ENCODE results near the gene ZNF285. TPM values are rescaled to one million over a fixed set of nuclear protein-coding genes. Genes with fewer than 3 reads are reported as not detected.
A peak's percentile ranks its signal among the peaks of the same experiment; 100 is the strongest.
"Not testable (repeated sequence)": the region's sequence is repeated elsewhere in the genome, so short reads cannot be mapped to it uniquely, and the experiment has no call there.

Gene ZNF285
- 1 to 10 TPM; 1.2 to 1.7 TPM for total RNA-seq

GRCh38 chr19:44401139-44402115 is at the start of gene ZNF285:
Gene ZNF285 (minus strand): TSS chr19:44401608. CDS start chr19:44397213, 4,395 bp downstream.
- ChIA-PET POLR2A (no interaction called here), CTCF (no interaction called here)
- peaks cover 22% of the 10 kb centered on the region for H3K36me3 Mint-ChIP-seq (ENCODE audit: low read depth)
- ATAC-seq (peak; percentile 99), DNase-seq (peak; percentile 91)
- peaks cover 12% of the 10 kb centered on the region for H3K4me1 Mint-ChIP-seq (ENCODE audit: low read depth)
- H3K9me3 Mint-ChIP-seq (ENCODE audit: insufficient read depth): peaks cover 31% of the 10 kb centered on the region
- H3K27ac Mint-ChIP-seq: peak within 1 kb of the TSS; percentile 58
- H3K4me3 Mint-ChIP-seq: peak within 1 kb of the TSS; percentile 81
- H3K27me3 Mint-ChIP-seq (ENCODE audit: low read depth): no peaks in the 10 kb centered on the region

- peaks cover 27% of the 10 kb centered on the region for H3K36me3 Mint-ChIP-seq (ENCODE audit: low read depth)
- H3K9me3 Mint-ChIP-seq (ENCODE audit: insufficient read depth): peaks cover 51% of the 10 kb centered on the region
- peak within 1 kb of the TSS; percentile 90 for H3K27ac Mint-ChIP-seq
- ATAC-seq: peak; percentile 99
- H3K27me3 Mint-ChIP-seq (ENCODE audit: low read depth): no peaks in the 10 kb centered on the region
- peak within 1 kb of the TSS; percentile 85 for H3K4me3 Mint-ChIP-seq
- POLR2A ChIA-PET: no interaction called here
- CTCF ChIA-PET: no interaction called here
- H3K4me1 Mint-ChIP-seq (ENCODE audit: low read depth): peaks cover 10% of the 10 kb centered on the region
- DNase-seq: peak; percentile 92
Observed at GRCh38 chr19:44447916-44448674, 46.7 kb upstream of the ZNF285 start, which contains the start of gene ZNF229. Gene ZNF229 (minus strand): TSS chr19:44448472. CDS start chr19:44442847, 5,625 bp downstream.

DNA sequence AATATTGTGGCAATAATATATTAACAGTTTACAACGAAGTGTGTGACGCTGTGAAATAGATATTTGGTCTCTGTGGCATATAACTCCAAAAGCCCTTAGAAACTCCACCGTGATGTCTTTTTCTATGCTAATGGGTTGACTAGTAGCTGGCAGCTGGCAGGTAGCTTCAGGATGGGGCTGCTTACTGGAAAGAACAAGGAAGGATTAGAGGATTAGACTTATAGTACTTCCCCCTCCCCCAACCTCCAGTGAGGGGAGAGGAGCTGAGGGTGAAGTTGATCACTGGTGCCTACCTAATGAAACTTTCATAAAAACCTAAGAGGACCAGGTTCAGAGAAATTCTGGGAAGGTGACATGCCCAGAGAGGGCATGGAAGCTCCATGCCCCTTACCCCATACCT is 37.0 kb upstream of the ZNF285 start:
- Mint-ChIP-seq H3K4me1 (ENCODE audit: low read depth) (no peaks in the 10 kb centered on the region), H3K27ac (no peak overlapping the region), H3K4me3 (no peak overlapping the region), H3K9me3 (ENCODE audit: insufficient read depth) (peaks cover 37% of the 10 kb centered on the region), H3K36me3 (ENCODE audit: low read depth) (peaks cover 18% of the 10 kb centered on the region), H3K27me3 (ENCODE audit: low read depth) (no peaks in the 10 kb centered on the region)
- ChIA-PET CTCF (no interaction called here), POLR2A (no interaction called here)
- no peak for DNase-seq
- ATAC-seq: no peak

GRCh38 chr19:44435441-44435840 is 34.0 kb upstream of the ZNF285 start:
- POLR2A ChIA-PET: no interaction called here
- no peak overlapping the region for H3K27ac Mint-ChIP-seq
- peaks cover 33% of the 10 kb centered on the region for H3K9me3 Mint-ChIP-seq (ENCODE audit: insufficient read depth)
- H3K36me3 Mint-ChIP-seq (ENCODE audit: low read depth): peaks cover 18% of the 10 kb centered on the region
- CTCF ChIA-PET: no interaction called here
- H3K4me3 Mint-ChIP-seq: no peak overlapping the region
- no peaks in the 10 kb centered on the region for H3K27me3 Mint-ChIP-seq (ENCODE audit: low read depth)
- DNase-seq (no peak), ATAC-seq (no peak)
- H3K4me1 Mint-ChIP-seq (ENCODE audit: low read depth): no peaks in the 10 kb centered on the region

DNA sequence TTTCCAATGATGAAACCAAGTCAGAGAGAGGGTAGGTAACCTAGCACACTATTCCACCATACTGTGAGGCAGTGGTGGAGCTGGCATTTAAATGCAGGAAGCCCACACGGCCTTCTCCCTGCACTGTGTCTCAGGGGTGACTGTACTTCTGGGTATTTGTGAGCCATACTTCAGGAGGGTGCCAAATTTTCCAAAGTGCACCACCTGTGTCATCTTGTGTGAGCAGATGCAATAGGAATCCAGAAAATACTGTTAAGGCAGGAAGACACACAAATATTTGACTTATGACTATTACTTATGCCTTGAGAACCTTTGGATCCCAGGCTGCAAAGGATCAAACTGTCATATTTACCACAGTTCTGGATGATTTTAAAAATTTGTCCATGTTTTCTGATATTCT is 29.5 kb upstream of the ZNF285 start:
- Mint-ChIP-seq H3K27me3 (ENCODE audit: low read depth) (no peaks in the 10 kb centered on the region), H3K9me3 (ENCODE audit: insufficient read depth) (peaks cover 49% of the 10 kb centered on the region), H3K4me1 (ENCODE audit: low read depth) (no peaks in the 10 kb centered on the region), H3K36me3 (ENCODE audit: low read depth) (peaks cover 23% of the 10 kb centered on the region), H3K27ac (no peak overlapping the region), H3K4me3 (no peak overlapping the region)
- ChIA-PET CTCF (no interaction called here), POLR2A (no interaction called here)
- ATAC-seq (no peak), DNase-seq (no peak)

GRCh38 chr19:44415553-44415952 is 14.1 kb upstream of the ZNF285 start:
- POLR2A ChIA-PET; H3K27ac Mint-ChIP-seq; H3K4me3 Mint-ChIP-seq; H3K4me1 Mint-ChIP-seq (ENCODE audit: low read depth); ATAC-seq; H3K27me3 Mint-ChIP-seq (ENCODE audit: low read depth); DNase-seq; H3K36me3 Mint-ChIP-seq (ENCODE audit: low read depth); CTCF ChIA-PET: not testable (repeated sequence)
- H3K9me3 Mint-ChIP-seq (ENCODE audit: insufficient read depth): peaks cover 22% of the 10 kb centered on the region

- H3K27me3 Mint-ChIP-seq (ENCODE audit: low read depth); H3K4me1 Mint-ChIP-seq (ENCODE audit: low read depth); DNase-seq; H3K4me3 Mint-ChIP-seq; H3K27ac Mint-ChIP-seq; ATAC-seq; POLR2A ChIA-PET; CTCF ChIA-PET: not testable (repeated sequence)
- peaks cover 11% of the 10 kb centered on the region for H3K36me3 Mint-ChIP-seq (ENCODE audit: low read depth)
- H3K9me3 Mint-ChIP-seq (ENCODE audit: insufficient read depth): peaks cover 50% of the 10 kb centered on the region
Observed at GRCh38 chr19:44389268-44389667, 12.1 kb downstream of the ZNF285 start.

- POLR2A ChIA-PET: no interaction called here
- DNase-seq (no peak), ATAC-seq (no peak)
- H3K4me1 Mint-ChIP-seq (ENCODE audit: low read depth): no peaks in the 10 kb centered on the region
- no peaks in the 10 kb centered on the region for H3K36me3 Mint-ChIP-seq (ENCODE audit: low read depth)
- peaks cover 50% of the 10 kb centered on the region for H3K9me3 Mint-ChIP-seq (ENCODE audit: insufficient read depth)
- H3K27ac Mint-ChIP-seq: no peak overlapping the region
- CTCF ChIA-PET: no interaction called here
- no peak overlapping the region for H3K4me3 Mint-ChIP-seq
- H3K27me3 Mint-ChIP-seq (ENCODE audit: low read depth): no peaks in the 10 kb centered on the region
Observed at GRCh38 chr19:44374789-44375188, 26.6 kb downstream of the ZNF285 start.

DNA sequence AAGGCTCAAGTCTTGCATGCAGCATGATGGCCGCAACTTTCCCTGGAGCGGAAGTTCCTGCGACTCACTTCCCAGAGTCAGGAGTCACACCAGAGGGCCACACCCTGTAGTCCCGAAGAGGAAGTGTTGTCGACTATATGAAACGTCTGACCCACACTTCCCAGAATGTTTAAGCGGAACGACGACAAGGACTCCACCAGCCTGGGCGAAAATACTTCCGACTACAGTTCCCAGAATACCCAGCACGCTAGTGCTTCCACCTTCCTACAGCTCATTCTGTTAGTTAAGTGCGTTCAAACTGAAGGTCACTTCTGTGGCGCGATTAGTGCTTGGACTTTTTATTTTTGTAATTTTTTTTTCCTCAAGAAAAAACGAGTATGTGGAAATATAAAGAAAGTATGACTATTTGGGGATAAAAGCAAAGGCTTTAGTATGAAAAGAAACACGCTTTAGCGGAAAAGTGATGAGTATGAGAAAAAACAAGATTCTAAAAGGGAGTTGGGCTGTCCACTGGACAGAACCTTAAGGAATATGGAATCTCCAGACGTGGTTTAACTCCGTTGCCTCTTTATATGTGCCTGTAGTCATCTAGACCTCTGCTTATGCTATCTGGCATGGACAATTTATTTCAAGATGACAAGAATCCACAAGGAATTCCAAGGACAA is 29.5 kb downstream of the ZNF285 start:
- H3K36me3 Mint-ChIP-seq (ENCODE audit: low read depth): no peaks in the 10 kb centered on the region
- POLR2A ChIA-PET: no interaction called here
- DNase-seq (no peak), ATAC-seq (no peak)
- no peaks in the 10 kb centered on the region for H3K4me1 Mint-ChIP-seq (ENCODE audit: low read depth)
- no peak overlapping the region for H3K27ac Mint-ChIP-seq
- H3K4me3 Mint-ChIP-seq: no peak overlapping the region
- CTCF ChIA-PET: no interaction called here
- H3K9me3 Mint-ChIP-seq (ENCODE audit: insufficient read depth): peaks cover 31% of the 10 kb centered on the region
- no peaks in the 10 kb centered on the region for H3K27me3 Mint-ChIP-seq (ENCODE audit: low read depth)

- ATAC-seq: no peak
- Mint-ChIP-seq H3K4me1 (ENCODE audit: low read depth) (no peaks in the 10 kb centered on the region), H3K27ac (no peak overlapping the region), H3K9me3 (ENCODE audit: insufficient read depth) (peaks cover 25% of the 10 kb centered on the region), H3K27me3 (ENCODE audit: low read depth) (no peaks in the 10 kb centered on the region), H3K4me3 (no peak overlapping the region), H3K36me3 (ENCODE audit: low read depth) (no peaks in the 10 kb centered on the region)
- CTCF ChIA-PET: no interaction called here
- POLR2A ChIA-PET: no interaction called here
- DNase-seq: no peak
Observed at GRCh38 chr19:44367024-44367423, 34.4 kb downstream of the ZNF285 start.

DNA sequence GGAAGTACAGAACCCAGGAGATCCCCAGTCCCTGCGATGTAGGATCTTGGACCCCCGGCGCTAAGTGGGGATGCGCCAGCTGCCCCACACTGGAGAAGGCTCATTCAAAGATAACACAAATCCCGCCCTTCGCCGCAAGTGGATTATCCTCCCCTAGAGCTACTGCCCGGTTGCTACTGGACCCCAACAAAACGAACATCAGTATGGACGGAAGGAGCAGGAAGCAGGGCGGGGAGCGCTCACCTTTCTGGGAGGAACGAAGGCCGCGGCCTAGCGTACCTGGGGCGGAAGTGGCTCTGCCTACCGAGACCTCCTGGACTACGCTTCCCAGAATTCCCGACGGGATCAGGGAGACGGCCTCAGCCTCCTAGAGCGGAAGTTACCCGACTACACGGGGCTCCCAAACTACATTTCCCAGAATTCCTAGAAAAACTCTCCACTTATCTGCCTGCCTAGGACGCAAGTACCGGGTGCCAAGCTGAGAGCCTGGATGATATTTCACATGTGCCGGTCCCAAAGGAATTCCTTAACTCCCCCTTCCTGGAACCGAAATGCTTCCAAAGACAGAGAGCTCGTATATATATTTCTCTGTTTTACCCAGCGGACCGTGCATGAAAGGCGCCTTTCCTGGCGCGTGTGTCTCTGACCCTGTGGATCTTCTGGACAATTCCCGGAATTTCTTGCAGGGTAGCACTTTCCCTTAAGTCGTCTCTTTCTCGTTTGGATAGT is 44.9 kb downstream of the ZNF285 start, which contains the start of gene ZNF112:
TSS of gene ZNF112 (minus strand) at position 298 of the 729 bp plus-strand sequence. CDS start 16,141 bp downstream, outside the sequence.
- H3K9me3 Mint-ChIP-seq (ENCODE audit: insufficient read depth): peaks cover 30% of the 10 kb centered on the region
- ATAC-seq: no peak
- H3K4me1 Mint-ChIP-seq (ENCODE audit: low read depth): peaks cover 5% of the 10 kb centered on the region
- no peak within 1 kb of the TSS for H3K27ac Mint-ChIP-seq
- H3K36me3 Mint-ChIP-seq (ENCODE audit: low read depth): peaks cover 4% of the 10 kb centered on the region
- H3K27me3 Mint-ChIP-seq (ENCODE audit: low read depth): no peaks in the 10 kb centered on the region
- no peak within 1 kb of the TSS for H3K4me3 Mint-ChIP-seq
- ChIA-PET CTCF (no interaction called here), POLR2A (no interaction called here)
- peak; percentile 20 for DNase-seq
